Measurements from ENCODE around the gene BTBD3.

BTBD3 gene

DNA sequence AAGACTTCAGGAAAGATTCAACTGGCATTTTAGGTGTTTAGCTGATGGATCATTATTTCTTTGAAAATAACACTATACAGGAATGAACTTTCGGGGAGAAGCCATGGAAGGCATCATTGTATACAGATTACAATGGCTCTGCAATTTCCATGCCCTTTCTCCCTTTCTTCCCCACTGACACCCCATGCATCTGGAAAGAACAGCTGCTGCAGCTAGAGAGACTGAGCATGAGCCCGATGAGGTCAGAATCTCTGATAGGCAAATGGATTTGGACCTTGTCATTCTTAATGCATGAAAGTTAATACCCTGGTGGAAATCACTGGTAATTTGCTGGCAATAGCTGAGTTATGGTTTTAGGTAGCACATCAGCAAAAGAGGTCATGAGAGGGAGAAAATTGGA lies 54.8 kb downstream of the BTBD3 start:
- no peak for DNase-seq (ENCODE audit: low read depth)
